Ureter (tissue), 1 donor: ENCODE results near the gene MMP25. TPM values are rescaled to one million over a fixed set of nuclear protein-coding genes. Genes with fewer than 3 reads are reported as not detected.

Experiments
- DNase-seq: peaks from one replicate; pipeline ENCODE4 v3.0.0-alpha.2; 2020; ENCODE audit warnings: low spot score
- total RNA-seq: library from RNA; stranded (reverse); gene quantifications from one replicate; pipeline ENCODE4 v1.2.4, GENCODE V29; 2023
- donor health status: DM: yes; HTN: yes; CAD: no.

MMP25 gene
- total RNA-seq, 1 donor from 2014 or later, result 0.78 TPM

DNA sequence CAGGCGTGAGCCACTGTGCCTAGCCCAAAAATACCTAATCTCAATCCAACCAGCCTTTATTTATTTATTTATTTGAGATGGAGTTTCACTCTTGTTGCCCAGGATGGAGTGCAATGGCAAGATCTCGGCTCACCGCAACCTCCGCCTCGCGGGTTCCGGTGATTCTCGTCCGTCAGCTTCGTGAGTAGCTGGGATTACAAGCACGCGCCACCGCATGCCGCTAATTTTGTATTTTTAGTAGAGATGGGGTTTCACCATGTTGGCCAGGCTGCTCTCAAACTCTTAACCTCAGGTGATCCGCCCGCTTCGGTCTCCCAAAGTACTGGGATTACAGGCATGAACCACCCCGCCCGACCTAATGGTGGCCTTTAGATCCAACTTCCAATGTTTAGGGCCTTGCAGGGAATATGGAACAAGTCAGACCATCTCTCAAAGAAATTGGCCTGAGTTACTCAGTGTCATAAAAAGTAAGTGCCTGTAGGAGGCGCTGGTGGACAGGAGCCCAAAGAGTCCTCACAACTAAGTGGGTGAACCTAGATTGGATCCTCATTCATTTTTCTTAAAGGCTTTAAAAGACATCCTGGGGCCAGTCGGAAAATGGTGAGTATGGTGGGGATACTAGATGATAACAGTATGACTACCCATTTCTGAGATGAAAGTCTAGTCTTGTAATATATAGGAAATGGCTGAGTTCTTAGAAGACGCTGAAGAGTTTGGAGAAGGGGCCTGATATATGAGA is 48.1 kb downstream of the MMP25 start:
- DNase-seq, result no peak

DNA sequence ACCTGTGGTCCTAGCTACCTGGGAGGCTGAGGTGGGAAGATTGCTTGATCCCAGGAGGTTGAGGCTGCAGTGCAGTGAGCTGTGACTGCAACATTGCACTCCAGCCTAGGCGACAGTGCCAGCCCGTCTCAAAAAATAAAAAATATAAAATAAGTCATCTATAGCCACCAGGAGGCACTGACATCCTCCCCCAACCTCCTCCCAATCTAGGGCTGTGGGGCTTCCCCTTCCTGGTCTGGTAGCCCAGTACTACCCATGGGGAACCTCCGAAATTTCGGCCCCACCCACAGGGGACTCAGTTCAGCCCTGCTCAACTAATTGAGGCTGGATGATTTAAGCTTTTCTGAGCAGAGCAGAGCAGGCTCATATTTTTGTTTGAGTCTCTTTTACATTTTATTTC is 49.5 kb downstream of the MMP25 start:
- DNase-seq, result no peak

DNA sequence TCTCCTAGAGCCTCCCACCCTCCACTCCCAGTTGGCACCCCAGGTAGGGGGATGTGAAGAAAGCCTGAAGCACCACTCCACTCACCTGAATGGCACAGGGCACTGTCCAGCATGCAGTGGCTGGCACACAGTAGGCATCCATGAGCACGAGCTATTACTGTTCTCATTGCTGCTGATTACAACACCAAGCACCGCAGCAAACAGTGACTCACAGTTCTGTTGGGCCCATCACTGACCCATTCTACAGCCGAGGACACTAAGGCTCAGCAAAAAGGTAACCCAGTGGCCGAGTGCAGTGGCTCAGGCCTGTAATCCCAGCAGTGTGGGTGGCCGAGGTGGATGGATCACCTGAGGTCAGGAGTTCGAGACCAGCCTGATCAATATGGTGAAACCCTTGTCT is 50.0 kb downstream of the MMP25 start:
- DNase-seq, result no peak

DNA sequence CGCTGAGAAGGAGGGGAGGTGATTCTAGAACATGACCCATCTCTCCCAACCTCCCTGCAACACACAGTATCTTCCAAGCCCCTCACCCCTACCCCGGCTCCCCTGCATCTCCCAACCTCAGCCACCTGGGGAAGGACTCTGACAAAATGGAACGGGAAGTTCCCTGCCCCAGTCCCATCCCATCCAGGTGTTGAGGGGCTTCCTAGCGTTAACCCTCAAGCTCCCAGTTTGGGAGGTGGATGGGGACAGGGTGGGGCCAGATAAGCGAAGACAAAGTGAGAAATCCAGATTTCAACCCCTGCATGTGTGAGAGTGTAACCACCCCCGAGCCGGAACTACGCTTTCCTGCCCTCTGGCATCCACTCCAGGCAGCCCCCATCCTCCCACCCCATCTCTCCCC is 50.9 kb downstream of the MMP25 start:
- no peak for DNase-seq

DNA sequence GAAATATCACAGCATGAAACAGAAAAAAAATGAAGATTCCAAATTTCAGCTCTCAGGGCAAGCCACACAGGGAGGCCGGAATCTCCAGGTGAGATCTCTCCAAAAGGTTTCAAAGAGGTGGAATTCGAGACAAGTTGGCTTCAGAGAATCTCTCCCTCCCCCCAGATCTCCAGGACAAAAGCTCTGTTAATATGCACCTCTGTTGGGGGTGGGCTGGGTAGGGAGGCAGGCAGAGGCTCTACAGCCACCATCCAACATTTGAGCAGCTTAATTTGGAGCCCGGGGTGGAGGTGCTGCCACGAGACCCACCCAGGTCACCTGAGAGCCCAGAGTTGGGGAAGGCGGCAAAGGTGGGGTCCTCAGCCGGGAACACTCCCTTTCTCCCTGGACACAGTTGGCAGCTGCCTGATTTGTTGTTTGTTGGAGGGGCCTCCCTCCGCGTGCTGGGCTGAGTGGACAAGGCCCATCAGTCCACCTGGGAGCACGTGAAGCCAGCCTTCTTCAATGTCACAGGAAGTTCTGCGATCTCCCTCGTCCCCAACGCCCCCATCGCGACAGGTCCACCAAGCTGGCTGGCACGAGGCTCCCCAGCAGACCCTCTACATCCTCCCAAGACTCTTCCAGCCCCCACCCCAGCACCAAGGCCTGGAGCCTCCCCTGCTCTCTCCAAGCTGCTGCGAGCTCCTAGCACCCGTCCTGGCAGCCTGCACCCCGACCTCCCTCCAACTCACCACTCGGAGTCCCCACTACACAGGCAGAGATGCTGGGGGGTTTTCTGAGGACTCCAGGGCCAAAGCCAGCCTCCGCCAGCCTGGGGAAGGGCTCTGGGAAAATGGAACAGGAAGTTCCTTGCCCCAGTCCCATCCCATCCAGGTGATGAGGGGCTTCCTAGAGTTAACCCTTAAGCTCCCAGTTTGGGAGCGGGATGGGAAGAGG is 52.4 kb downstream of the MMP25 start, which contains the start of gene ZSCAN10:
TSS of gene ZSCAN10 (minus strand) at position 836 of the 936 bp plus-strand sequence. CDS start 6,357 bp downstream, outside the sequence.
- no peak for DNase-seq

DNA sequence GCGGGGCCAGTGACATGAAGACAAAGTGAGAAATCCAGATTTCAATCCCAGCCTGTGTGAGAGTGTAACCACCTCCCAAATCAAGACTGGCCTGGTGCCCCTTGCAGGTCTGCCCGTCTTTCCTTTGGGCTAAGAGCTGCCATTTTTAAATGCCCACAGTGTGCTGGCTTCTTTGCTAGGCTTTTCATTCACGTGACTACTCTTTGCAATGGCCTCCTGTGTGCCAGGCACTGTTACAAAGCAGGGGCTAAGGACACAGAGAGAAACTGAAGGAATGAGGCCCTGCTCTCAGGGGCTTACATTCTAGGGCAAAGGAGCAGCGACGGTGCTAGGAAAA is 53.0 kb downstream of the MMP25 start:
- no peak for DNase-seq

DNA sequence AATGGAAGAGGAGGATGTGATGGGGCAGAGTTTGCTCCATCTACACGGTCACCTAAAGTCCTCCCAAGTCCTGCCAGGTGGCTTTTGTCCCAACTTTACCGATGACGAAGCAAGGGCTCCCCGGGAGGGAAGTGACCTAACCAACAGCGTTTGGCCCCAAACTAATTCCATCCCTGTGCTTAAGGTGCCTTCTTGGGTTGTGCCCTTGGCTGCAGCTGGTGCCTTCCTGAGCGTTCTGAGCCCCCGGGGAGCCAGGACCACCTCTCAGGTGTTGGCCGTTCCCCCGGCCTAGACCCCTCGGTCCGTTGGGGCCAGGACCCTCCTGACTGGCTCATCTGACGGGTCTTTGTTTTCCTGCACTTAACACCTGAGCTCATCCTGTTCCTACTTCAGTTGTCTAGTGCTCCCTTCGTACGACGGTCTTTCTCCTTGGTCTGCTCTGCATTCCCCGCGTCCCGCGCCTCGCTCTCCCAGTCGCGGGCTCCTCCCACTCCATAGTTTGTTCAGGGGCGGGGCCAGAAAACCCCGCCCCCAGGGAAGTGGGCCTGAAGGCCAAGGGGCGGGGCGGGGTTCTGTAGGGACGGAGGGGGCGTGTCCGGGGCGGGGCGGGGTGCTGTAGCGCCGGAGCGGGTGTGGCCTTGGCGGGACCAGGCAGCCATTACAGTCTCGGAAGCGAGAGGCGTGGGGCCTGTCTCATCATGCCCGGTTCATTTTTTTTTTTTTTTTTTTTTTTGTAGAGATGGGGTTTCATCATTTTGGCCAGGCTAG is 53.6 kb downstream of the MMP25 start:
- DNase-seq, result peak; percentile 92

DNA sequence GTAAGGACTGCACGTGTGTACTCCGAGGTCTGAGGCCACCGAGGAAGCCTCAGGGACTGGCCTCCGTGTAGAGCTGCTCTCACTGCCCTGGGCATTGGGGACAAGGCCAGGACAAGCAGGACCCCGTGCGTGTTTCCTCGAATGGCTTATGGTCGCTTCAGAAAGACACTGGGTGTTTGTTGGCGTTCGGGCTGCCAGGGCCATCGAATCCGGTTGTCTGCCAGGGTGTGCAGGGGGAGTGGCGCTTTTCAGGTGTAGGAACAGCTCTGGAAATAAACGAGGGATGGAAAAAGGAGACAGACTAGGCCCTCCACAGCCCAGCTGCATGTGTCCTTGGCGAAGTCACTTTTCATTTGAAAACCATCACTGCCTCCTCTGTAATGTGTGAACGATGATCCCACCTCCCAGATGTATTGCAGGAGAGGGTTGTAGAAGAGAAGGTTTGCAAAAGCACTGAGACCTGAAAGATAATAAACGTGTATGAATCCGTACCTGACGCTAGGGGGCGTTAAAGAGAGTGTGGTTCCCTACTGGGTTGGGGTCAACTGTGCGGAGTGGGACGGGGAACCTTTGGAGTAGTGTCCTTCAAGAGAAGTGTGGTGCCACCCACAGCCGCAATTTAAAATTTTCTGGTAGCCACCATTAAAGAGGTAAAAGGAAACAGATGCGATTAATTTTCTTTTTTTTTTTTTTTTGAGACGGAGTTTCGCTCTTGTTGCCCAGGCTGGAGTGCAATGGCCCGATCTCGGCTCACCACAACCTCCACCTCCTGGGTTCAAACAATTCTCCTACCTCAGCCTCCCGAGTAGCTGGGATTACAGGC is 54.9 kb downstream of the MMP25 start:
- no peak for DNase-seq

DNA sequence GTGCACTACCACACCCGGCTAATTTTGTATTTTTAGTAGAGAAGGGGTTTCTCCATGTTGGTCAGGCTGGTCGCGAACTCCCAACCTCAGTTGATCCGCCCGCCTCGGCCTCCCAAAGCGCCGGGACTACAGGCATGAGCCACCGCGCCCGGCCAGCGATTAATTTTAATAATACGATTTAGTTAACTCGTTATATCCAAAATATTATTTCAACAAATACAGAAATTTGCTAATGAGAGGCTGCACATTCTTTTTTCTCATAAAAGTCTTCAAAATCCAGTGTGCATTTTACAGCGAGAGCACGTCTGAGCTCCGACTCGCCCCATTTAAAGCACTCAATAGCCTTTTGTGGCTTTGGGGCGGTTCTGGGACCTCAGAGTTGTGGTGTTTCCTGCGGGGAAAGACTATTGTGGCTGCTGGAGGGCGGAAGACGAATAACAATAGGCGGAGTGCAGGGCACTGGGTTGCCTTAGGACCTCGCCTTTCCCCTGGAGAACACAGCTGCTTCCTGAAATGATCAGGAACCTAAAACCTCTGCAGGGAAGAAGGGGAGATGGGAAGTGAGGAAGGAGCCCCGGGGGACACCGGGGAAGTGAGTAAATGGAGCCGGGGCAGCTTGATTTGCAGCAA is 55.6 kb downstream of the MMP25 start:
- DNase-seq, result no peak

DNA sequence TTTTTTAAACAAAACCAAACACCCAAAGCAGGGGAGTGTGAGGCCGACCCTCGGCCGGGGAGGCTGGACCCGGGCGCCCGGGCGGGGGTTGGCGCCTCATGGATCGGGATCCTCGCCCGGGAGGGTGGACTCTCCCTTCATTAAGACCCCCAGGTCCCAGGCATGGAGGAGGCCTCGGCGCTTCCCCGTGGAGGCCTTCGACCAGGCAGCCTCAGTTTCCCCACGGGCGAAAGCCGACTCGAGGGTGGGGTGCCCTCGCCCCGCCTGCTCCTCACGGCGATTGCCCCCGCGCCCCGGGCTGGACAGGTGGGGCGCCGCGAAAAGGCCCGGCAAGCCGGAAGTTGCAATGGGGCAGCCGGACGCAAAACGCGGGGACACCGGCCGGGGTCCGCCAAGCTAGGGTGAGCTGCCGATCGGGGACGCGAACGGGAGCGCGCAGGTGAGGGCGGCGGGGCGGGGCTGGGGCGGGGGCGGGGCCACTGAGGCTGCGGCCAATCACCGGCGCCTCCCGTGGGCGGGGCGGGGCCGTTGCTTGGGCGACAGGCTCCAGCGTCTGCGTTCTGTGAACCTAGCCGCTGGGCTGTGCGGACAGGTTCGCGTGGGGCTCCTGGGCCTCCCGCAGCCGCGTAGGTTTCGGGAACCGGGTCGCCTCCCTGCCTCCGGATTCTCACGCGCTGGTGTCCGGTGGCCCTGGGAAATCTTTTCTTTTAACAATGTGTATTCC is 60.0 kb downstream of the MMP25 start:
- peak; percentile 93 for DNase-seq

Other genes with a start within 250 kb of the MMP25 start
- gene PRSS41, start 248.1 kb upstream of the MMP25 start, total RNA-seq, result not detected
- 1.3 TPM for gene PRSS21, start 229.3 kb upstream of the MMP25 start, total RNA-seq
- gene ZG16B, start 216.3 kb upstream of the MMP25 start, total RNA-seq, result 31.8 TPM
- gene PRSS22, start 188.4 kb upstream of the MMP25 start, total RNA-seq, result 41.2 TPM
- gene FLYWCH2, start 163.3 kb upstream of the MMP25 start, total RNA-seq, result 23.5 TPM
- 39.6 TPM for gene FLYWCH1, start 134.6 kb upstream of the MMP25 start, total RNA-seq
- not detected for gene KREMEN2, start 82.3 kb upstream of the MMP25 start, total RNA-seq
- 4.5 TPM for gene PAQR4, start 77.2 kb upstream of the MMP25 start, total RNA-seq
- gene PKMYT1, start 66.1 kb upstream of the MMP25 start, total RNA-seq, result 2.2 TPM
- gene CLDN9, start 33.6 kb upstream of the MMP25 start, total RNA-seq, result 0.42 TPM
- not detected for gene CLDN6, start 28.4 kb upstream of the MMP25 start, total RNA-seq
- gene TNFRSF12A, start 26.2 kb upstream of the MMP25 start, total RNA-seq, result 27.7 TPM
- gene HCFC1R1, start 22.6 kb upstream of the MMP25 start, total RNA-seq, result 46.3 TPM
- gene THOC6, start 22.5 kb upstream of the MMP25 start, total RNA-seq, result 29.8 TPM
- gene BICDL2, start 9.6 kb upstream of the MMP25 start, total RNA-seq, result 94.3 TPM
- 13.7 TPM for gene IL32, start 19.1 kb downstream of the MMP25 start, total RNA-seq
- gene ZSCAN10, start 52.7 kb downstream of the MMP25 start, total RNA-seq, result not detected
- gene ZNF205, start 66.0 kb downstream of the MMP25 start, total RNA-seq, result 8.2 TPM
- 12.6 TPM for gene ZNF213, start 88.5 kb downstream of the MMP25 start, total RNA-seq
- gene OR1F1, start 141.6 kb downstream of the MMP25 start, total RNA-seq, result not detected
- gene ZNF200, start 188.6 kb downstream of the MMP25 start, total RNA-seq, result 7.8 TPM
- gene MEFV, start 210.1 kb downstream of the MMP25 start, total RNA-seq, result 1.8 TPM
- 40.3 TPM for gene ZNF263, start 236.9 kb downstream of the MMP25 start, total RNA-seq